ENCODE data around the gene OR6C74. TPM values are rescaled to one million over a fixed set of nuclear protein-coding genes. Genes with fewer than 3 reads are reported as not detected.

OR6C74 gene
- total RNA-seq, 3 donors from 2014 or later (not counting 1 experiment from before 2014, with no cell fraction given) = not detected

- TF ChIP-seq CTCF (IDR thresholded peaks at IDR 0.05) = no peak
- Mint-ChIP-seq H3K27ac (no peak overlapping the region), H3K4me1 (no peaks in the 10 kb centered on the region), H3K4me3 (no peak overlapping the region), H3K9me3 (no peaks in the 10 kb centered on the region), H3K36me3 (no peaks in the 10 kb centered on the region), H3K27me3 (ENCODE audit: low read depth in 2 of 2) (peaks cover 11 to 12% of the 10 kb centered on the region in 2 donors)
- whole genome bisulfite sequencing (ENCODE audit: insufficient coverage) = 55% methylated on average over 2 of the region's 2 CpGs
- no peak overlapping the region for H3K4me3 ChIP-seq (ENCODE audit: low read length)
- H3K9me3 ChIP-seq (ENCODE audit: control insufficient read depth, insufficient read depth, low read length) = no peaks in the 10 kb centered on the region
- no peak for DNase-seq
- H3K27me3 ChIP-seq (ENCODE audit: control insufficient read depth, insufficient read depth, low read length) = peaks cover 2% of the 10 kb centered on the region
- ATAC-seq = no peak
- intact Hi-C loops (cut with micrococcal nuclease) = no loop called here
- H3K36me3 ChIP-seq (ENCODE audit: control insufficient read depth, insufficient read depth, low read length) = no peaks in the 10 kb centered on the region
- H3K4me1 ChIP-seq (ENCODE audit: control insufficient read depth, insufficient read depth, low read length) = no peaks in the 10 kb centered on the region
- H3K27ac ChIP-seq (ENCODE audit: low read length) = no peak overlapping the region
Observed at GRCh38 chr12:55258303-55258702, 13.9 kb downstream of the OR6C74 start.

GRCh38 chr12:55280991-55281390 lies 36.6 kb downstream of the OR6C74 start:
- ATAC-seq = no peak
- H3K4me3 Mint-ChIP-seq = no peak overlapping the region
- Histone ChIP-seq H3K9me3 (ENCODE audit: control insufficient read depth, insufficient read depth, low read length) (no peaks in the 10 kb centered on the region), H3K4me3 (ENCODE audit: low read length) (no peak overlapping the region), H3K36me3 (ENCODE audit: control insufficient read depth, insufficient read depth, low read length) (no peaks in the 10 kb centered on the region), H3K27ac (ENCODE audit: low read length) (no peak overlapping the region), H3K27me3 (ENCODE audit: control insufficient read depth, insufficient read depth, low read length) (peaks cover 10% of the 10 kb centered on the region), H3K4me1 (ENCODE audit: control insufficient read depth, insufficient read depth, low read length) (no peaks in the 10 kb centered on the region)
- no peaks in the 10 kb centered on the region for H3K9me3 Mint-ChIP-seq
- H3K4me1 Mint-ChIP-seq = no peaks in the 10 kb centered on the region
- intact Hi-C loops (cut with micrococcal nuclease) = no loop called here
- peaks cover 21 to 35% of the 10 kb centered on the region in 2 donors for H3K27me3 Mint-ChIP-seq (ENCODE audit: low read depth in 2 of 2)
- no peak for DNase-seq
- H3K27ac Mint-ChIP-seq = no peak overlapping the region
- no peaks in the 10 kb centered on the region for H3K36me3 Mint-ChIP-seq
- TF ChIP-seq CTCF (IDR thresholded peaks at IDR 0.05) = no peak
- 44% methylated on average over 1 of the region's 2 CpGs for WGBS (ENCODE audit: insufficient coverage)

- Mint-ChIP-seq H3K36me3 (no peaks in the 10 kb centered on the region), H3K4me3 (no peak overlapping the region), H3K27me3 (ENCODE audit: low read depth in 2 of 2) (peaks cover 0 to 45% of the 10 kb centered on the region in 2 donors), H3K4me1 (no peaks in the 10 kb centered on the region), H3K27ac (no peak overlapping the region), H3K9me3 (no peaks in the 10 kb centered on the region)
- Histone ChIP-seq H3K27ac (ENCODE audit: low read length) (no peak overlapping the region), H3K27me3 (ENCODE audit: control insufficient read depth, insufficient read depth, low read length) (no peaks in the 10 kb centered on the region), H3K36me3 (ENCODE audit: control insufficient read depth, insufficient read depth, low read length) (no peaks in the 10 kb centered on the region), H3K4me1 (ENCODE audit: control insufficient read depth, insufficient read depth, low read length) (no peaks in the 10 kb centered on the region), H3K4me3 (ENCODE audit: low read length) (no peak overlapping the region), H3K9me3 (ENCODE audit: control insufficient read depth, insufficient read depth, low read length) (no peaks in the 10 kb centered on the region)
- WGBS (ENCODE audit: insufficient coverage) = 54% methylated on average over 2 of the region's 2 CpGs
- DNase-seq (no peak), ATAC-seq (no peak)
- TF ChIP-seq CTCF (IDR thresholded peaks at IDR 0.05) = no peak
- intact Hi-C loops (cut with micrococcal nuclease) = no loop called here
Observed at GRCh38 chr12:55289999-55290398, 45.6 kb downstream of the OR6C74 start.

Other genes with a start within 250 kb of the OR6C74 start
- not detected for gene NEUROD4, start 224.6 kb upstream of the OR6C74 start, total RNA-seq
- gene OR9K2, start 118.2 kb upstream of the OR6C74 start, total RNA-seq = not detected
- not detected for gene OR10A7, start 23.6 kb upstream of the OR6C74 start, total RNA-seq
- gene OR6C6, start 52.0 kb downstream of the OR6C74 start, total RNA-seq = not detected
- not detected for gene OR6C1, start 69.7 kb downstream of the OR6C74 start, total RNA-seq
- gene OR6C3, start 86.1 kb downstream of the OR6C74 start, total RNA-seq = not detected
- gene OR6C75, start 118.4 kb downstream of the OR6C74 start, total RNA-seq = not detected
- gene OR6C65, start 155.9 kb downstream of the OR6C74 start, total RNA-seq = not detected
- not detected for gene OR6C76, start 181.6 kb downstream of the OR6C74 start, total RNA-seq
- gene OR6C2, start 199.5 kb downstream of the OR6C74 start, total RNA-seq = not detected
- gene OR6C70, start 225.5 kb downstream of the OR6C74 start, total RNA-seq = not detected
- not detected for gene OR6C68, start 247.8 kb downstream of the OR6C74 start, total RNA-seq